Fibroblast of skin of right biceps (primary cell): ENCODE measurements around the gene HIP1.
"Not testable (repeated sequence)": the region's sequence is repeated elsewhere in the genome, so short reads cannot be mapped to it uniquely, and the experiment has no call there.

ENCODE experiments used
- DNase-seq: peaks from one replicate; pipeline ENCODE4 v3.0.0-alpha.2; 2013

The HIP1 gene

DNA sequence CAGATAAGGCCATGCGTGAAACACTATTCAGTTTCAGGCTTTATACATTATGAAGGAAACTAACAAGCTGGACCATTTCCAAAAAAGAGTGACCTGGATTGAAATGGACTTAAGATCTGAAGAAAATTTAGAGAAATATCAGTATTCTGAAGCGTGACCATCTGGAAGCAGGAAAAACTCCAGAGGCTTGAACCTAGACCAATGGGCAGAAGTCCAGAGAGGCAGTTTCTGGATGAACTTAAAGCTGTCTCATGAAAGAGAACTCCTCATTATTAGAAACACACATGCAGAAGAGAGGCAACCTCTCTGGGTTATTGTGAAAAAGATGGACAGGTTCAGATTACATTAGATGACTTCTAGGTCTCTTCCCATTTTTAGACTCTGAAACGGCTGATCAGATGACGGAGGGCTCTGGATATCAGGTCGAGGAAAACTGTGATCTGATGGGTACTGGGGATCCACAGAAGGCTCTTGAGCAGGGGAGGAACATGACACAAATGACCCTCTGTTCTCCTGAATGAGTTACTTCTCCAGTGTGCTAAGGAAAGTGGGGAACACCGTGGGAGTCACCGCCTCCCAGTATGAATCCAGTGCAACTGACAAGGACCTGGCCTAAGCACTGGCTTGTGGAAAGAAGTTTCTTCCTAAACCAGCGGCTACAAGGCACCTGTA lies 130.2 kb downstream of the HIP1 start:
- no peak for DNase-seq

DNA sequence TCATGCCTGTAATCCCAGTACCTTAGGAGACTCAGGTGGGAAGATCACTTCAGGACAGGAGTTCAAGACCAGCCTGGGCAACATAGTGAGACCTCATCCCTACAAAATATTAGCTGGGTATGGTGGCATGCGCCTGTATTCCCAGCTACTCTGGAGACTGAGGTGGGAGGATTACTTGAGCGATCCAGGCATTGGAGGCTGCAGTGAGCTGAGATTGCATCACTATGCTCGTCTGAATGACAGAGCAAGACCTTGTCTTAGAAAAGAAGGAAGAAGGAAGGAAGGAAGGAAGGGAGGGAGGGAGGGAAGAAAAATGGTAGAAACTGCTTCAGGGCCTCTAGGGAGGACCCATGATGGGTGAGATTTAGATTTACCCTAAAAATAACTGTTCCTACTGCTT lies 134.3 kb downstream of the HIP1 start:
- no peak for DNase-seq

DNA sequence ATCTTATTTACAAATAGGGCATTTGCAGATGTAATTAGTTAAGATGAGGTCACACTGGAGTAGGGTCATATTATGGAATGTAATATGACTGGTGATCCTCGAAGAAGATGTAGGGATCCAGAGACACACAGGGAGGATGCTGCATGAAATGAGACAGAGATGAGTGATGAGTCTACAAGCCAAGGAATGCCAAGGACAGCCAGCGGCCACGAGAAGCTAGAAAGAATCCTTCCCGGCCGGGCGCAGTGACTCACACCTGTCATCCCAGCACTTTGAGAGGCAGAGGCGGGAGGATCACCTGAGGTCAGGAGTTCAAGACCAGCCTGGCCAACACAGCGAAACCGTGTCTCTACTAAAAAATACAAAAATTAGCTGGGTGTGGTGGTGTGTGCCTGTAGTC lies 135.9 kb downstream of the HIP1 start:
- DNase-seq: peak; percentile 45

DNA sequence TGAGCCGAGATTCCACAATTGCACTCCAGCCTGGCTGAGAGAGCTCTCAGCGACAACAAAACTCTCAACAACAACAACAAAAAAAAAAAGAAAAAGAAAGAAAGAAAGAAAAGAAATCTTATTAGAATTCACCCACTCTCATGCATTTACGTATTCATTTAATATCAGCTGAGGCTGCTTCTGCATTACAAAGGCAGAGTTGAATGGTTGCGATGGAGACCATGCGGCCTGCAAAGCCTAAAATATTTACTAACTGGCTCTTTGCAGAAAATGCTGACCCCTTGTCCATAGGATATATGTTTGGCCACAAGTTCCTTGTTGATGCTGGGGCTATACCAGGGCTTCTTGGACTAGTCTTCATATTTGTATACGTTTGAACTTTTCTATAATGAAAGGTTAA lies 137.2 kb downstream of the HIP1 start:
- DNase-seq: no peak

DNA sequence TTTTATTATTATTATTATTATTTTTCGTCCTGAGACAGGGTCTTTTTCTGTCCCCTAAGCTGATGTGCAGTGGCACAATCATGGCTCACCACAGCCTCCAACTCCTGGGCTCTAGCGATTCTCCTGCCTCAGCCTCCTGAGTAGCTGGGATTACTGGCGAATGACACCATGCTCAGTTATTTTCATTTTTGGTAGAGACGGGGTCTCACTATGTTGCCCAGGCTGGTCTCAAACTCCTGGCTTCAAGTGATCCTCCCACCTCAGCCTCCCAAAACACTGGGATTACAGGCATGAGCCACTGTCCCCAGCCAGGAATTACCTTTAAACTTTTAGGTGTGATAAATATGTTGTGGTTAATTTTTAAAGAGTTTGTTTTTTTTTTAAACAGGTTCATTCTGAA lies 138.0 kb downstream of the HIP1 start:
- DNase-seq: not testable (repeated sequence)

DNA sequence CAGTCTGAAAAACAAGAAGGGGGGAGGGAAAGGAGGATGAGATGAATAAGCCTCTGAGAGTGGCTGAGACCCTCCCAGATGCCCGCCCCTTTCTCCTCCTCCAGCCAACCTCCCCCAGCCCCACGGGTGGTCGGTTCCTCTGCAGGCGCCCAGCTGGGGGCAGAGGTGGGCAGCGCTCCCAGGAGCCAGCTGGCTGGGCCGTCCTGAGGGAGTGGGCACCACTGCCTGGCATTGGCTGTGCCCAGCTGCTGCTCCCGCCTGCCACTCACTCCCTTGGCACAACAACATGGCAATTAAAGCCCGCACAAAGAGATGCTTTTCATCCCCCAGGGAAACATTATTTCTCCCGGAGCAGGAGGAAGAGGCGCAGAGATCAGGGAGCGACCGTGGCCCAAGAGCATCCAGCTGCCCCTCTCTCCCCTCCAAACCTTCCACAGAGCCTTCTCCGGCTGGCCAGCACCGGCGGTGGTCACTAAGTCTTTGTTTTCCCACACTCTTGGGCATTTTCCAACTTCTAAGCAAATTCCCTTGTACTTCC lies 139.4 kb downstream of the HIP1 start:
- no peak for DNase-seq

DNA sequence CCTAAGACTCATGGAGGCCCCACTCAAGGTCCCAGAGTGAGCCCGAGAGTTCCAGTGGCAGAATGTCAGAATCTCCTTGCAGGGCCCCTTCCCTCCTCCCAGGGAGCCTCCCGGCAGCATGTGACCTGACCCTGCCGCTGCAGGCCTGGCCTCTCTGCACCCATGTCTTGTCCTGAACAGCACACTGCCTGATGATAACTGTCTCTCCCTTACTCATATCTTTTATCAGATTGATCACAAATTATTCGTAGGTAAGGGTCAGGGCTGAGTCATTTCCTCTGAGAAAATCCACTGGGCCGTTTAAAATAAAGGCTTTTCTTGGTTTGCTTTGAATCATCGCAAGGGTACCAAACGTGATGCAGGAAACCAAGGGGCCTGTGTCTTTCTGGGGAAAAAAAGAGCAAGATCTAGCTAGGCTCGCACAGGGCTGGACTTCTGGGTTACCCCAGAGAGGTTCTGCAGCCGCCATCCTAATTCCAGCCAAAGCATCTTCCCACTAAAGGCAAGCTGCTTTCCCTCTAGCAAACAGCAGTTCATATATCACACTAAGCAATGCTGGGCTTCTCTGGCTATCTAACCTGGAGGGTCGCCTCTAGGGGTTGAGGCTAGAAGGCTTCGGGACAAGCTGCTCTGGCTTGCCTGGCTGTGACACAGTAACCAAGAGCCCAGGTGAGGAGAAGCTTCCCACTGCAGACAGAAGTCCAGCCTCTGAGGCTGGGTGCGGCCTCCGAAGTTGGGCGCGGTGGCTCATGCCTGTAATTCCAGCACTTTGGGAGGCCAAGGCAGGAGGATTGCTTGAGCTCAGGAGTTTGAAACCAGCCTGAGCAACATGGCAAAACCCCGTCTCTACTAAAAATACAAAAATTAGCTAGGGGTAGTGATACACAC lies 141.8 kb downstream of the HIP1 start:
- peak; percentile 55 for DNase-seq

DNA sequence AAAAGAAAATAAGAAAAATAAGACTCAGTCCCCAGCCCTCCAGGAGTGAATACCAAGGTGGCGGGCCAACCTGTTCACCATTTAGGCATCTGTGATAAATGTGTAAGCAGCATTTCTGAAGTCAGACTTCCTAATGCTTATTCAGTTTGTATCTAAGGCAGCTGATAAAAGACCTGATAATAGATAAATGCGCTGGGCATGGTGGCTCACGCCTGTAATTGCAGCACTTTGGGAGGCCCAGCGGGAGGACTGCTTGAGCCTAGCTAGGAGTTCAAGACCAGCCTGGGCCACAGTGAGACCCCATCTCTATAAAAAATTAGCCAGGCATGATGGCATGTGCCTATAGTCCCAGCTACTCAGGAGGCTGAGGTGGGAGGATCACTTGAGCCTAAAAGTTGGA lies 143.0 kb downstream of the HIP1 start:
- DNase-seq: no peak

DNA sequence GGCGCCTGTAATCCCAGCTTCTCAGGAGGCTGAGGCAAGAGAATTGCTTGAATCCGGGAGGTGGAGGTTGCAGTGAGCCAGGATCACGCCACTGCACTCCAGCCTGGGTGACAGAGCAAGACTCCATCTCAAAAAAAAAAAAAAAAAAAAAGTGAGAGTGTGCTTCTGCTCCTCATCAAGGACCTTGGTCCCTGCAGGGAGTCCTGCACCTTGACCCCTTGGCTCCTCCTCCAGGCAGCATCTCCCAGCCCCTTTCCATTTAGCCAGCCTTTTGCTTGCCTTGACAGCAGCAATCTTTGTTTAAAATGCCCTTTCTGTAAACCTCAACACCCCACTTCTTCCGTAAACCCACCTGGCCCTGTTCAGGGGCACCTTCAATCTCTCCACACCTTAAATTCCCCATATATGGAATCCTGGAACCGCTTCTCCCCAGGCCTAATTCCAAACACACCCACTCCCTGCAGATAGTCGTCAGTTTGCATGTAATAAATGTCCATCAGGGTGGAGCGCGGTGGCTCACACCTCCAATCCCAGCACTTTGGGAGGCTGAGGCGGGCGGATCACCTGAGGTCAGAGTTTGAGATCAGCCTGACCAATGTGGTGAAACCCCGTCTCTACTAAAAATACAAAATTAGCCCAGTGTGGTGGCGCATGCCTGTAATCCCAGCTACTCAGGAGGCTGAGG lies 145.1 kb downstream of the HIP1 start:
- DNase-seq: not testable (repeated sequence)

DNA sequence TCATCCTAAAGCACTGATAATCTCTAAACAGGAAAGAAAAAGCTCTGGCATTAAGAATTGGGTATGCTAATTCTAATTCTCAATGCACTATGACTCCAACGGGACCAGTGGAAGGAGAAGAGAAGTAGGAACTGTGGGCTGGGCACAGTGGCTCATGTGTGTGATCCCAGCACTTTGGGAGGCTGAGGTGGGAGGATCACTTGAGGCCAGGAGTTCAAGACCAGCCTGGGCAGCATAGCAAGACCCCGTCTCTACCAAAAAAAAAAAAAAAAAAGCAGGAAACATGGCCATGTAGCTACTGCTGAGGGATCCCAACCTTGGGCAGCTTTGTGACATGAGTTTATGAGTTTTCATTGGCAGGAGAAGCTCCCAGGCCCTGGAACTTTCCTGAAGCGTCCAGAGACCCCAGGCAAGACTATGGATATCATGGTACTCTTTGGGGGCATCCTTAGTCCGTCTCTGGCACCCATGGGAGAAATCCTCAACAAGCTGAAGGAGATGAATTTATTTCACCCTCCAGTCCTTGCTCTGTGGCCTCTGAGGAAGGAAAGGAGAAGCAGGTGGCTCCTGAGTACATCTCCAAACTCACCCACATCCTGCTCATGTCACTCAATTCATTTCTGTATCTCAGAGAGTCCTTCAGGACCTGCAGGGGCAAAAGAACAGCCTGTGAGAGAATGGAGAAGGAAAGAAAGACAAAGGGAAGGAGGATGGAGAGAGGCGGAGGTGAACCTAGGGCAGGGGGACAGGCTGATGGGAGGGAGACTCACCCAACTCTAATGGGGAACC lies 147.1 kb downstream of the HIP1 start:
- no peak for DNase-seq

DNA sequence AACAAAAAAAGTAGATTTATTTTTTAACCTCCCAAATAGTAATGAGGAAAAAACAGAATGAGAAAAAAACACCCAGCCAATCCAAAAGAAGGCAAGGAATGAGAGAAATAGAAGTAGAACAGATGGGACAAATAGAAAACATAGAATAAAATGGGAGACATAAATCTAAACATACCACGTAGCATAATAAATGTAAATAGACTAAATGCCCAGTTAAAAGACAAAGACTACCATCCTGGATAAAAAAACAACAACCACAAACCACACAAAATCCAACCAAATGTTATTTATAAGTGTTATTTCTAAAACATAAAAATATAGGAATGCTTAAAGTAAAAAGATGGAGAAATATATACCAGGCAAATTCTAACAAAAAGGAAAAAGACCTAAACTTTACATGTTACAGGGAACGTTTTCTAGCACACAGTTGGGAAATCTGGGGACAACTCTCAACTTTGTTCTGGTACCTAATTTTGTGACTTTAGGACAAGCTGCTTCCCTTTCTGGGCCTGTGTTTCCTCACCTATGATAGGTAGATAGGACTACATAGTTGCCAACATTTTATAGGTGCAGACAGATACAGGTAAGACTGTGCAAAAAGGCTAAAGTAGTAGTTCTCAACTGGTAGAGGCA lies 148.3 kb downstream of the HIP1 start:
- DNase-seq: no peak

DNA sequence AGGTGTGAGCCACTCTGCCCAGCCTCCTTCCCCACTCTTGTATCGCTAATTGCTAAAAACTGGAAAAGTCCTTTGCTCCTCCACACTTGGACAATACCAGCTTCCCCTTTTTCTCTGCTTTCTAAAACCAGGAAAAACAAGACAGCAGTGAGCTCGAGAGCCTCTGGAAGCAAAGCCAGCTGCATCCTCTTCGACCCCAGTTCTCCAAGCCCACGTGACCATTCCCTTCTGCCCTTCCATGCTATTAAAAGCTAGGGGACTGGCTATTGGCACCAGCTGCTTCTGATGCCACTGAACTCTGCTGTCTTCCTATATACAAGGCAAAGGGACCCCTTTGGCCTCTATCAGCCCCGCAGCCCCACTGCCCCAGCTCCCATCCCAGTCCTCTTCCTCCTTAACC lies 154.4 kb downstream of the HIP1 start:
- no peak for DNase-seq

DNA sequence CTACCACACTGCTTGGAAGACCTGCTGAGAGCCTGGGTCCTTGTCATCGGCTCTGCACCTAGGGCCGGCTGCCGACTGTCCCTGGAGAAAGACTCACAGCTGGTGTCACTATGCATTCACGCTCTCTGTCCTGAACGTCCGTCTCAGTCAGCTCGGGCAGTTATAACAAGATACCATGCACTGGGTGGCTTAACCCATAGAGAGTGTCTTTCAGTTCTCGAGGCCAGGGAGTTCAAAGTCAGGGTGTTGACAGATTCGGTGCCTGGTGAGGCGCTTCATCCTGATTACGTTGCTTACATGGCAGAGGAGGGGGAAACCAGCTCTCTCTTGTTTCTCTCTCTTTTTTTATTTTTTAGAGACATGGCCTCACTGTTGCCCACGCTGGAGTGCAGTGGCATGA lies 155.5 kb downstream of the HIP1 start:
- no peak for DNase-seq

DNA sequence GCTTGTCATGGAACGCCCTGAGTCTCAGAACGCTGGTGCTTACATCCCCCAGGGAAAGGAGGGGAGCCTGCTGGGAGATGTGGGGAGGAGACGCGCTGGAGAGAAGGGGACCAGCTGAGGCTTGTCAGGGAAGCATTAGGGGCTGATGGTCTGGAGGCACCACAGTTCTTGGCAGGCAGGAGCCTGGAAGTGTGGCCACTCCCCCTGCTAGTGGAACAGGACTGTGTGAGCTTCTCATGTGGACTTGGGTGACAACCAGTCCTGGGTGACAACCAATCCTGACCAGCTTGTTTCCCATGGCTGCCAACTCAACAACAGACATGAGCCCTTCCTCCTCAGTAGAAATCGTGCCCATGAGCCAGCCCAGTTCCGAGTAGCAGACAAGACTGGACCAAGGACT lies 158.8 kb downstream of the HIP1 start:
- DNase-seq: no peak

DNA sequence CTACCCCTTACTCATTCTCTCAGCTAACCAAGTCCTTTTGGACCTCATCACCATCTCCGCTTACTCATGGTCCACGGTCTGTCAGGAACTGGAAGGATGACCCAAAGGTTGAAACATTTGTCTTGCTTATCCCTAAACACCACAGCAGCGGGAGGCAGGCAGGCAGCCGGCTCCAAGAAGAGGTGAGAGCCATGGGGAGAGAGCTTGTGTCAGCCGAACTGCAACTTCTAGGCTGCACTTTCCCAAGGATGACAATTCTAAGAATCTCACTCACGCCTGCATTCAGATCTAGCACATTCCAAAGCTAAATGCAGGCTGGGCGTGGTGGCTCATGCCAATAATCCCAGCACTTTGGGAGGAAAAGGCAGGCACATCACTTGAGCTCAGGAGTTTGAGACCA lies 160.7 kb downstream of the HIP1 start:
- no peak for DNase-seq

DNA sequence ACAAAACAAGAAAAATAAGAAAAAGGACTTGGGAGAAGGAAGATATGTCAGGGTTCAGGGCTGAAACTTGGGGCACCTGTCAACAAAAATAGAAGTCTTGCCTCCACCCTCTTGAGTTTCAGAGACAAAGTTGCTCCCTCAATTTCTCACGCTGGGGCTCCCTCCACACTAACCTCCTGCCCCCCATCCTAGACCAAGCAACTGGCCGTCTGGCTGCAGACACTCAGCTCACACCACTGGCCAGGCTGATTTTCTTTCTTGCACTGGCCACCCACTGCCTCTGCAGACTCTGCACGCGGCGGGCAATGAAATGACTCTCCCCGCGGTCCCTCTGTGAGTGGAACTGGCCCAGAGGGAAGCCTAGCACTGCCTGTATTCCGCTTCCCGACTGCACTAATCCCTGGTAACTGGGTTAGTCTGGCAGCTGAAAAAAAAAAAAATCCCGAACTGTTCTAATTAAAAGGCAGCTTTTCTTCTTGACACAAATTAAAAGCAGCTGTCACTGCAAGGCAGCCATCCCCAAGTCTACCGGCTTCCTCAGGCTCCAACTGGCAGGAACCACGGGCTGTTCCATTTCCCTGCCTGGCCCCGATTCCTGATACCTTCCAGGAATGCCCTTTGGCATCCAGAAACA lies 163.1 kb downstream of the HIP1 start:
- peak; percentile 72 for DNase-seq

DNA sequence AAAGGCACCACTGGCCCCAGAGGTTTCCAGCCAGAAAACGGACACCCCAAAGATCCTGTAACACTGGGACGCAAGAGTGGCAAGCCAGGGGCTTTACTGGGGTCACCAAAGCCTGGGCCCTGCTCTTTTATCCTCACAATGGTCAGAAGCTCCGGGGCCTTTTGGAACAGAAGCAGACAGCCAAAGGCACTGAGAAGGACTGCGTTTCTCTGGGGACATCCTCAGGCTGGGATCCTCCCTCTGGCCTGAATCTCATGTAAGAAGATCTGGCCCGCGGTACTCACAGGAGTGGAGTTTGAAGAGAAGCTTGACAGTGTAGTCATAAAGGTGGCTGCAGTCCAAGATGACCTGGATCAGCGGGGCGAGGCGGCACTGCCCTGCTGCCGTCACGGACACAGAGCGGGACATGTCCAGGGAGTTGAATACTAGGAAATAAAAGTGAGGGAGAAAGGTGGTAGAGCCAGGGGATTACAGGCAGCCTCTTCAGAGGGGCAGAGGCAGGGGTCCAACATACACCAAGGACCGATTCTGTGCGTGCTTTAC lies 165.2 kb downstream of the HIP1 start:
- no peak for DNase-seq

DNA sequence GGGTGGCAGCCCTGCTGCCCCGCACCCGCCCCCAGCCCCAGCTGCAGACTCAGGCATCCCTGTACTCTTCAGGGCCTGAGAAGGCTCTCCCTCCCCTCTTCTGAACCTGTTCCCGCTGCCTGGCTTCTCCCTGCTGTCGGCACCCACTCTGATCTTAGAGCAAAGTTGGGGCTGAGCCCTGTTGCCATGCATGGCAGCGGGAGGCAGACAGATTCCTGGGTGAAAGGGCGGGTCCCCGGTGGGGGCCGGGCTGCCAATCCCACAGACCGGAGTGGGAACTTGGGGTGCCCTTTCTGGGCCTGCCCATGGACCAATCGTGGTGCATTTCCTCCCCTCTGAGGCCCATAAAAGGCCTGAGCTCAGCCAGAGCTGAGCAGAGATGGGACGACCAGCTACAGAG lies 165.9 kb downstream of the HIP1 start:
- no peak for DNase-seq

DNA sequence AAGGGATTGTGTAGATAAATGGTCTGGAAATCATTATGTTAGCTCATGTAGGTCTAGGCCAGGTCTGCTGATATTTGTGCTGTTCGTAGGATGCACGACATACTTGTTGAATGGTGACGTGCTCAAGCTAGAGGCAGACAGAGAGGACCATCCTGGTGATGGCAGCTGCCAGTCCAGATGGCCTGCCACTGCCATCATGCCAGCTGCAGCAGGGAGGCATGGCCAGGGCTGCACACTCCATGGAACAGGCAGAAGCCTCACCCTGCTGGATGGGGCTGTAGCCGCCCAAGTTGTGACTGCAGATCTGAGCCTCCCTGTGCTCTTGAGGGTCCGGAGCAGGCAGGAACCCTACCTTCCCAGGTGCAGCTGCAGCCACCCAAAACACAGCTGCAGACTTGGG lies 166.3 kb downstream of the HIP1 start:
- no peak for DNase-seq

DNA sequence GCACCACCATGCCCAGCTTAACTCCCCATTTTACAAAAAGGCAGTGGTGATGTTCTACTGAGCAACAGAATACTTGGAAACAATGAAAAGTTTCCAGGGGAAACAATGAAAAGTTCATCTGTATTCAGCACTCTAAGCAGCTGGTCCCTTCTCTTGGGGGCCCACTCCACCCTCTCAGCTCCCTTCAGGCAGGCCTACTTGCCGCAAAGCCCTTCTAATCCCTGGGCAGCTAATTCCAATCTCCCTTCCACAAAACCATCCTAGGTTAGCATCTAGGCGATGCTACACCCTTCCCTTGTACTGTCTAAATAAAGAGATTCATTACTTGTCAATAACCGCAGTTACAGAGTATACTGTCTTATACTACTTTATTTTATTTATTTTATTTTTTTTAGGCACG lies 167.5 kb downstream of the HIP1 start:
- DNase-seq: no peak

DNA sequence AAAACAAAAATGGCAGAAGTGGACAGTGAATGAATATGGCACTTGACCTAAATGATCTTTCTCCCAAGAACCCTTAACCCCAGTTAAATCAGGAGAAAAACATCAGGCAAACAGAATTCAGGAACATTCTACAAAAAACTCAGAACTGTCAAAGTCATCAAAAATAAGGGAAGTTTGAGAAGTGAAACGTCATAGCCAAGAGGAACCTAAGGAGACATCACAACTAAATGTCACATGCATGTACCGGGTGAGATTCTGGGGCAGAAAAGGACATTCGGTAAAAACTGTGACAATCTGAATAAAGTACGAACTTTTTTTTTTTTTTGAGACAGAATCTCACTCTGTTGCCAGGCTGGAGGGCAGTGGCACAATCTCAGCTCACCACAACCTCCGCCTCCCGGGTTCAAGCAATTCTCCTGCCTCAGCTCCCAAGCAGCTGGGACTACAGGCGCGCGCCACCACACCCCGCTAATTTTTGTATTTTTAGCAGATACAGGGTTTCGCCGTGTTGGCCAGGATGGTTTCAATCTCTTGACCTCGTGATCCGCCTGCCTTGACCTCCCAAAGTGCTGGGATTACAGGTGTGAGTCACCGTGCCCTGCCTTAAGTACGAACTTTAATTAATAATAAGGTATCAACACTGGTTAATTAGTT lies 169.0 kb downstream of the HIP1 start:
- DNase-seq: not testable (repeated sequence)
